Measurements from ENCODE around the gene ZNF644.
"Not testable (repeated sequence)": the region's sequence is repeated elsewhere in the genome, so short reads cannot be mapped to it uniquely, and the experiment has no call there.

ZNF644 gene

GRCh38 chr1:90925928-90926869 lies 95.6 kb downstream of the ZNF644 start:
- no peak for DNase-seq

- DNase-seq: no peak
These were observed 96.9 kb downstream of the ZNF644 start for GRCh38 chr1:90924982-90925381.

DNA sequence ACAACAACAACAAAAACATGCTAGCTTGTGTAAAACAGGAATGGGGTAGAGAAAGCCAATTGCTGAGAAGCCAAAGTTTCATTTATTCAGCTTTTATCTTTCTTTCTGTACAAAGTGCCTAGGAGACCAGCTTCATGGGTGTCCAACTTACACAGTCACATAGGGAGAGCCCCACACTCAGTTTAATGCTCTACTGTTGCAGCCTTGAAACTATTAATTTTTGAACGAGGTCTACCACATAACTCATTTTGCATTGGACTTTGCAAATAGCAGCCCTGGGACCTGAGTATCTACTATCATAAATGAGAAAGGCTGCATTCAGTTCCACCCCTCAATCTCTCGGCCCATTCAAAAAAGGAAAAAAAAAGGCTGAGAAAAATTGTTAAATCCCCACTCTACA lies 98.8 kb downstream of the ZNF644 start:
- no peak for DNase-seq

DNA sequence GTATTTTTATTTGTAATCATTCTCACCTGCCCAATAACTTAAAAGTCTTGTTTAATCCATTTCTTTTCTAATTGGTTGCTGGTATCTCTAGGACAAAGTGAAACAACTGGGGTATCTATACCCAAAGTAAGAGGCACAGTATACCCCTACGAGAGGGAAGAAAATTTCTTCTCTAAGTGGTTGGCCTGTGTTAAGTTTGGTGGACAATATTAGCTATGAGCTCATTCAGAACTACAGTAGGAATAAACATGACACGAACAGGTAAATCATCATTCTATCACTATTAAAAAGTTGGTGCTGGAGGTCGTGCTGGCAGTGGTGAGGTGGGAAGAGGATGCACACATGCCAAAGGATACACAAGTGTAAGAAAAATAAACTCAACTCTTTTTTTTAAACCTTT lies 99.6 kb downstream of the ZNF644 start:
- no peak for DNase-seq

- DNase-seq: no peak
These were observed 101.9 kb downstream of the ZNF644 start for GRCh38 chr1:90919900-90920299.

DNA sequence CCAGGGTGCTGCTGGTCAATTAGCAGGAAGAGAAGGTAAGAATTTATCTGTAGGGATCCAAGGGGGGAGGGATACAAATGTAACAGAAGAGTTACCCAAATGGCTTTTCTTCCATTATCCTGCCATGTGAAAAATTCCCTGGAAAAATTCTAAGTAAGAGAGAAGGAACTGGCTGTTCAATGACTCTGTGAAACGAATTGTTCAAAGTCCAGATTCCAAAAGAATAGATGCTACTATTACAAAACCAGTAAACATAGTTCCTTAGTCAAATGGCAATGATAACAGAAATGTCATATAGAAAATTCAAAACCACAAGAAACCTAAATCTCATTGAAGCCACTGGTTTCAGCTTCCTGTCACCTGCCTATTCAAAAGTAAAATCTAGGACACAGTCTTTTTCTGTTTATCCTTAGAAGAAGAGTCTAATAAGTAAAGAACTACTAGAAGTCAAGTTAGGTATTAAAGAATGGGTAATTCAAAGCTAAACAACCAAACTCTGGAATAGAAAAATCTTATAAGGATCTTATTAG lies 102.6 kb downstream of the ZNF644 start:
- DNase-seq: no peak

- no peak for DNase-seq
These were observed 110.5 kb downstream of the ZNF644 start for GRCh38 chr1:90911353-90911752.

DNA sequence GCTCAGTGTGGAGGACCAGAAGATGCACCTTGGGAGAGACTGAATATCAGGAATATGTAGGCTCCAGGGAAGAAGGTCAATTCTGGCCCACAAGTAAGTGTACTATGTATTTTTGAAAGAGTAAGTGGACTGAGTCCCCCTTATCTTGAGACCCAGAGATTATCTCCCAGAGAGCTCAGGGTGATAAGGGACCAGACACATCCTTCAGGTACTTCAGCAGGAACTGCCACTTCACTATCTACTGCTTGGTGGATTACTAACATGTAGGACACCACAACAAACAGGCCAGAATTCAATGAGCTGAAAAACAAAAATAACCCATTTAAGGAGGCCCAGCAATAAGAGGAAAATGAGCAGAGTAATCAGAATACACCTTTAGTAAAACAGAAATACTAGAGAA lies 119.2 kb downstream of the ZNF644 start:
- DNase-seq: no peak

DNA sequence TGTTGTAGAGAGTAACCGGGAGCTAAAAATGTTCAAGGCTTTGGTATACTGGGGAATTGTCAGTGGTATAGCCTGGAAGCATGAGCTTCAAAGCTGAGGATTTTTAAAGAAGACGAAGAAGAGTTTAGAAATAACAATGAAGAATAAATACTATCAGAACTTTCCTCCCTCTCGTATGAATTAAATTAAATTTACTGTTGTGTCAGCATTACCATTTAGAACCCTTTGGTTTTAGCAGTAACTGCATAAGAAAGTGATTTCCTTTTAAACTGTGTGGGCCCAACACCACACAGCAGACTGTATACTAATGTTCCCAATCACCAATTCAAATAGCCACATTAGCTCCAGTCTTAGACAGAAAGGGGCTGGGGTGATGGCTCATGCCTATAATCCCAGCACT lies 122.6 kb downstream of the ZNF644 start:
- DNase-seq: no peak

DNA sequence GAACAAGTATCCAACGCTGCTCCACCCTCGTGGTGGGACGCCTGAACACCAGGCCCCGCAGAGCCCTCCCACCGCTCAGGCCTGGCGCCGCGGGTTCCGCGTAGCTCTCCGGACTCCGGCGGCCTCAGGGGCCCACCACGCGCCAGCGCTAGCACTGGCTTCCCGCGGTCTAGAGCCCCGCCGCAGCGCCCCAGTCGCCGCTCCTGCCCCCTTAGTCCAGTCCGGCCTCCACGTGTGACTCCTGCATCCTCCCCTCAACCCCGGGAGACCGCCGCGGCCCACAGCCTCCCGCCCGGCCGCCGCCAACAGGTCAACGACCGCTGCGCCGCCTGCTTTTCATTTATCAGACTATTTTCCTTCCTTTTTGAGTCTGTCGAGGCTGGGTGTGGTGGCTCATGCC lies 128.2 kb downstream of the ZNF644 start:
- DNase-seq: not testable (repeated sequence)

- not testable (repeated sequence) for DNase-seq
These were observed 129.0 kb downstream of the ZNF644 start for GRCh38 chr1:90892884-90893283.

GRCh38 chr1:90892196-90892595 lies 129.6 kb downstream of the ZNF644 start:
- not testable (repeated sequence) for DNase-seq

DNA sequence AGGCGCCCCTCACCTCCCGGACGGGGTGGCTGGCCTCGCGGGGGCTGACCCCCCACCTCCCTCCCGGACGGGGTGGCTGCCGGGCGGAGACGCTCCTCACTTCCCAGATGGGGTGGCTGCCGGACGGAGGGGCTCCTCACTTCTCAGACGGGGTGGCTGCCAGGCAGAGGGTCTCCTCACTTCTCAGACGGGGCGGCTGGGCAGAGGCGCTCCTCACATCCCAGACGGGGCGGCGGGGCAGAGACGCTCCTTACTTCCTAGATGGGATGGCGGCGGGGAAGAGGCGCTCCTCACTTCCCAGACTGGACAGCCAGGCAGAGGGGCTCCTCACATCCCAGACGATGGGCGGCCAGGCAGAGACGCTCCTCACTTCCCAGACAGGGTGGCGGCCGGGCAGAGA lies 130.1 kb downstream of the ZNF644 start:
- not testable (repeated sequence) for DNase-seq

DNA sequence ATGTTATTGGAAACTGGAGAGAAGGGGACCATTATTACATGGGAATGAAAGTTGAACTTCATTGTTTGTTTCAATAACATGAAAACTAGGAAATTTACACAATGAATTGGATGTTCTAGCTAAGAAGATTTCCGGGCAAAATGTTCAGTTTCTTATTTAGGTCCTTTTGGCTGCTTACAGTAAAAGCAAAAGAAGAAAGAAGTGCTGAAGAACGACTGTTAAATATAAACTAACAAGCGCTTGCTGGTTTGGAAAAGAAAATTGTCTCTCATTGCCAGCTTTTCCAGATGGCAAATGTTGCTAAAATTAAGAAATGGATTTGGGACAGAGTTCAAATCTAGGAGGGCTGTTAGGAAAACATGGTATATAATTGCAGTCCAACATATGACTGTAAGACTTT lies 139.6 kb downstream of the ZNF644 start:
- no peak for DNase-seq

DNA sequence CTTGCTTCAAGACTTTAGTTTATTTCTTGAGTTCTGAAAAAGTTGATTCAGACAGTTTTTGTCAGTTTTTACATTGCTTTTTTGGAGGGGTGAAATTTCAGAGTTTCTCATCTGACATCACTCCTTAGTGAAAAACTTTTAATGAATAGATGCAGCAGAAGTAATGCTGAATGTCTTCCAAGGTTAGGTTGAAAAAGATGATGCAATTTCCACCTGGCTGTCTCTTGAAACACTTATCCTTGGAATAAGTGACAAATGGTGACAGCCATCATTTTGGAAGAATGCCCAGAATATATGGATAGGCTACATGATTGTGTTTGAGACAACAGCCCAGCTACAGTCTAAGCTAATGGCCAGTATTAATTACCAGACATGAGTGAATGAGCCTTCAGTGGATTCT lies 140.8 kb downstream of the ZNF644 start:
- DNase-seq: no peak

DNA sequence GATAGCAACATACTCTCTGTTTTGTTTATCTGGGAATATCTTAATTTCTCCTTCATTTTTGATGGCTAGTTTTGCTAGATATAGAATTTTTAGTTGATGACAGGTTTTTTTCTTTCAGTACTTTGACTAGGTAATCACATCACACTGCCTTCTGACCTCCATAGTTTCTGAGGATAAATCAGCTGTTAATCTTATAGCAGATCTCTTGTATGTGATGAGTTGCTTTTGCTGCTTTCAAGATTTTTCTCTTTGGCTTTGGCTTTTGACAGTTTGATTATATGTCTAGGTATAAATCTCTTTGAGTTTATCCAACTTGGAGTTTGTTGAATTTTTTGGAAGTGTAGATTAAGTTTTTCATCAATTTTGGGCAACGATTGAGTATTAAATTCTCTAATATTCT lies 142.6 kb downstream of the ZNF644 start:
- DNase-seq: no peak

DNA sequence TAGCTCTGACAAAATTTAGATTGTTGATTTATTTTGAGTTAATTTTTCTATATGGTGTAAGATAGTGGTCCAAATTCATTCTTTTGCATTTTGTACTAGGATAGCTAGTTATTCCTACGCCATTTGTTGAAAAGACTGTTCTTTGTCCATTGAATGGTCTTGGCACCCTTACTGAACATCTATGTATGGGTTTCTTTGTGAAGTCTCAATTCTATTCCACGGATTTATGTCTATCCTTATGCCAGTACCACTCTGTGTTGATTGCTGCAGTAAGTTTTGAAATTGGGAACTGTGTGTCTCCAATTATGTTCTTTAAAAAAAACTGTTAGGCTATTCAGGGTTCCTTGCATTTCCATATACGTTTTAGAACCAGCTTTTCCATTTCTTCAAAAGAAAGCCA lies 145.7 kb downstream of the ZNF644 start:
- no peak for DNase-seq
